Activated T-helper 17 cell treated with anti-CD3 and anti-CD28 coated beads, Interleukin-2, amount 50 U/mL, for 72 hours (primary cell): ENCODE results near the gene SLC38A1. TPM values are rescaled to one million over a fixed set of nuclear protein-coding genes. Genes with fewer than 3 reads are reported as not detected.
A peak's percentile ranks its signal among the peaks of the same experiment; 100 is the strongest.

Experiments used
- ATAC-seq: fragments of 150-1000 bp; cut with Tn5 transposase; replicated peaks from 2 replicates; pipeline ENCODE4 v1.10.0; 2021; ENCODE audit warnings: mild to moderate bottlenecking, moderate library complexity
- H3K27ac Mint-ChIP-seq: one replicate; pipeline ENCODE4 v1.8.0; 2022; ENCODE audit warnings: mixed read lengths
- H3K27me3 Mint-ChIP-seq: one replicate; pipeline ENCODE4 v1.8.0; 2022; ENCODE audit warnings: mixed read lengths
- H3K36me3 Mint-ChIP-seq: one replicate; pipeline ENCODE4 v1.8.0; 2022; ENCODE audit warnings: low read depth, mild to moderate bottlenecking, mixed read lengths
- H3K4me1 Mint-ChIP-seq: one replicate; pipeline ENCODE4 v1.8.0; 2022; ENCODE audit warnings: mixed read lengths
- H3K4me3 Mint-ChIP-seq: one replicate; pipeline ENCODE4 v1.8.0; 2022; ENCODE audit warnings: mild to moderate bottlenecking, mixed read lengths
- H3K9me3 Mint-ChIP-seq: one replicate; pipeline ENCODE4 v1.8.0; 2022; ENCODE audit warnings: mixed read lengths
- total RNA-seq, 2 donors: library from RNA; stranded (reverse); gene quantifications; one replicate each; pipeline ENCODE4 v1.2.3, GENCODE V29; 2022

The SLC38A1 gene
- total RNA-seq, 2 donors from 2014 or later = 161 to 192 TPM

DNA sequence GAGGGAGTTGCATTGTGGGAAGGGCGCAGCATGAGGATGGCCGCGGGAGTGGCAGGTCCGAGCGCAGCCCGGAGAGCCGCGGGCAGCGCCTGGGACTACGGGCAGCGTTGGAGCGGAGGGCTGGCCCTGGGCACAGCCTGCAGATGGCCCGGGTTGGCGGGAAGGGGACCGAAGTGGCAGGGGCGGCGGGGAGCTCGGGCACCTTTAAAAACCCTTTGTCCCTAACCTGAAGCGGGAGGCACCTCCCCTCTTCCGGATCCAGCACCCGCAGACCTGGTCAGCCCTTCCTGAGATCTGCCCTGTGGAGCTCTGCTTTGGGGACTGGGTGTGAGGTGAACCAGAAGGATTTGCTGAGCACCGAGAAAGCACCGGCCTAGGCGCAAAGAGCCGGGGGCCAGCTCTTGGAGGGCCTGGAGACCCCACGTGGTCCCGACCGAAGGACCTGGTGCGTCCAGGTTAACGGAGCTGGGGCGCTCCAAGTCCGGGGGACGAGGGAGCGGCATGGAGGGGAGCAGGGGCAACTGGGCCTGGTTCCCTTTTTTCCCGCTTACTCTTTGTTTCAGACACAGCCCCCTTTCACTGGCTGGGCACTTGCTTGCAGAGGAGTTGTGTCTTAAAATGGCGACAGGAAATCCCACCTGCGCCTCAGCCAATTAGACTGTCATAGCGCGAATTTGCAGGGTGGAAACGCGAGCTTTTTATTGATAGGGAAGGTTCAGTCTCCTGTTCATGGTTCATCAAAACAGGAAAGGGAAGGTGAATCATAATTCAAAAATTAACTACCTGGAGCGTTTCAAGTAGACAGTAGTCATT is 792 bp upstream of the SLC38A1 start:
- Mint-ChIP-seq H3K9me3 (no peaks in the 10 kb centered on the region), H3K4me3 (no peak overlapping the region), H3K36me3 (peaks cover 6% of the 10 kb centered on the region), H3K27ac (no peak overlapping the region), H3K27me3 (no peaks in the 10 kb centered on the region), H3K4me1 (peaks cover 18% of the 10 kb centered on the region)
- ATAC-seq = peak; percentile 55

DNA sequence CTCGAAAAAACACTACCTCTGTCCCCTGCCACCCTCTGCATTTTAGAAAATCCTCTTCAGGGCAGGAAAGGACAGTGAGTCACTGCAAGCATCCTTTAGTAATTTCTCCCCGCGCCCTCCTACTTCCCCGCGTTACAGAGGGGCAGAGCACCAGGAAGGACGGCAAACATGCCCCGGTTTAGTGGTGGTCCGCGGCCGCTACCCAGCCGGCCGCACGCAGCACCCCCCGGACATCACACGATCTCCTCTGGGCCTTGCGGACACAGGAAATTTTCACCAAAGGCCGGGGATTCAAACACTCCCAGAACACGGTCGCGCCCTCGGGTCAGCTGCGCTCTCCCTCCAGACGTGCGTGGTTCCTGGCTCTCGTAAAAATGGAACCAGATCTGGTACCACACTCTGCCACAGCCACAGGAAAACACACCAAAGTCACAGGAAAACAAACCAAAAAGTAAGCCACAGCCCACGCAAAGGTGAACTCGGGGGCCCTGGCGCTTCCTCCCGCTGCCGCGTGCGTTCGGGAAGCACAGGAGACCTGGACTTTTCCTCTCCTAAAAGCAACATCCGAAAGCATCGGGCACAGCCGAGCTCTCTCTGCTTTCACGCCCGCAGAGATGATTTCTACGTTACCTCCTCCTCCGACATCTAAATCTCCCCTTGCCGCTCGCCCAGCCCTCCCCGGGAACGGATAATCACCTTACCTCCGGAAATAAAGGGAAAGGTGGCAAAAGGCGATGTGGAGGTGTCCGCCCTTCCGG is 839 bp downstream of the SLC38A1 start:
- Mint-ChIP-seq H3K36me3 (peaks cover 6% of the 10 kb centered on the region), H3K9me3 (no peaks in the 10 kb centered on the region), H3K27ac (no peak overlapping the region), H3K4me1 (peaks cover 27% of the 10 kb centered on the region), H3K27me3 (no peaks in the 10 kb centered on the region), H3K4me3 (no peak overlapping the region)
- ATAC-seq = peak; percentile 23

DNA sequence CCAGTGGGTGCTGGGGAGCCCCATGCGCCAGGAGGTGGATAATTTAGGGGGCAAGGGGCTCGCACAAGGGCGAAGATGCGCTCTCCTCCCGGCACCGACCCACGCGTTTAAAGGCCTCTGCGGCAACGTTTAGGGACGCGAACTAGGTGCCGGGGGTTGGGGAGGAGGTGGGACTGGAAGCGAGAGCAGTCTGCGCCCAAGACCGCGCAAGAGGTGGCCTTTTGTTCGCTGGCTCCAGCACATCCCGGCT is 1.3 kb downstream of the SLC38A1 start:
- Mint-ChIP-seq H3K27me3 (no peaks in the 10 kb centered on the region), H3K36me3 (peaks cover 6% of the 10 kb centered on the region), H3K9me3 (no peaks in the 10 kb centered on the region), H3K4me3 (no peak overlapping the region), H3K27ac (no peak overlapping the region), H3K4me1 (peaks cover 30% of the 10 kb centered on the region)
- no peak for ATAC-seq

DNA sequence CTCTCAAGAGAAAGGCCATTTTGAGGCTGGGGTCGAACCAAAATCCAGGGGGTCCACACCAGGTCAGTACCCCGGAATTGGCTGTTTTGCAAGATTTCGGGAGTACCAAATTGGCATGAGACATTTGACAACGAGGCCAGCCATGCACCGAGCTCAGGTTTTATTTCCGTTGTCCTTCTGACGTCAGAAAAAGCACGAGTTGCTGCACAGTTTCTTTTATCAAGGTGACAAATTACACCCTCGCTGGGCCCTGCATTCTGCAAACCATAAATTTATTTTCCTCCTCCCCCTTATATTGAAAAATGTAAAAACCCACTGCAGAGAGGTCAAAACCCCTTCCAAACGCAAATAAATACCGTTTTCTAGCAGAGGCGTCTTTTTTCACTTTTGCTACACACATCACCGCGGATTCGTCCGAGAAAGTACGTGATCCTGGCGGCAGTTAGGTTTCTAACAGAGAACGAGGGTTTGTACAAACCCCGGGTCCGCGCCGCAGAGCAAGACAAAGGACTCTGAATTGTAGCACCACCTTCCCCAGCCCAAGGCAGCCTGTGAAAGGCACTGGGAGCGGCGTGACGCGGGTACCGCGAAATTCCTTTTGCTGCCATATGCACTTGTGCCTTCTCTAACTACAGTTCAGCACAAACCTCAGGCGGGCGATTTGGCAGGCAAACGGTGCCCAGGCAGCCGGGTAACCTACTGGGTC is 1.8 kb downstream of the SLC38A1 start:
- peaks cover 30% of the 10 kb centered on the region for H3K4me1 Mint-ChIP-seq
- H3K27me3 Mint-ChIP-seq = no peaks in the 10 kb centered on the region

DNA sequence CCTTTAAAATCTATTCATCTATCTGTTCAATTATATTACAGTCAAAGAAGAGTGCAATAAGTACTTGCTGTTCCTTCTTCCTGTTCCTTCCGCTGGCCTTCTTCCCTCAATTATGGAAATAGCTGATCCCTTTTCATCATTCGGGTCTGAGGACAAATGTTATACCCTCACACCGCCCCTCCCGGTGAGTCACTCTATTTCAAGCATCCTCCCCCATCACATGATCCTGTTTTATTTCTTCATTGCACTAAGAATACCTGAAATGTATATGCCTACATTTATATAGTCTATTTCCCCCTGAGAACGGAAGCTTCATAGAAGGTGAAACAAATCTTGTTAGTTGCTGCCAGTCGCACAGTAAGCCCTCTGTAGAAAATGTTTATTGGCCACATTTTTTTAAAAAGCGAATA is 2.5 kb downstream of the SLC38A1 start:
- Mint-ChIP-seq H3K4me3 (no peak overlapping the region), H3K9me3 (no peaks in the 10 kb centered on the region), H3K36me3 (peaks cover 6% of the 10 kb centered on the region), H3K4me1 (peaks cover 27% of the 10 kb centered on the region), H3K27ac (no peak overlapping the region), H3K27me3 (no peaks in the 10 kb centered on the region)
- ATAC-seq = no peak

More for the DNA sequence above, 1.8 kb downstream of the SLC38A1 start:
- no peaks in the 10 kb centered on the region for H3K9me3 Mint-ChIP-seq
- peaks cover 6% of the 10 kb centered on the region for H3K36me3 Mint-ChIP-seq
- ATAC-seq = peak; percentile 12
- H3K27ac Mint-ChIP-seq = no peak overlapping the region
- H3K4me3 Mint-ChIP-seq = no peak overlapping the region

DNA sequence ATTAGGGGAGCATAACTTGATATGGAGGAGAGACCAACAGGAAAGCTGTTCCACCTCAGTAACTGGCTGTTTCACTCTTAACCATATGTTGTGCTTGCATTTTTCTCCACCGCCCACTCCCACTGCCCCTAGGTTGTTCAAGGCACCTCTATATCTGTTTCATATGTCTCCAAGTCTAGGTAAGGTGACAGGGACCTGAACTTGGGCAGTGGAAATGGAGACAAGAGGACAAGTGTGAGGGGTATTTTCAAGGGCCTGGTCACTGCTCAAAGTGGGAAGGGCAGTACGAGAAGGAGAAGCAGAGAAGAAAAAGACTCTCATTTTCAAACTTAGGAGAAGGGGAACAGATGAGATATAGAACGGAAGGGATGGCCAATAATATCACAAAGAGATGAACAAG is 3.1 kb downstream of the SLC38A1 start:
- no peak for ATAC-seq
- H3K27me3 Mint-ChIP-seq = no peaks in the 10 kb centered on the region
- no peaks in the 10 kb centered on the region for H3K9me3 Mint-ChIP-seq
- no peak overlapping the region for H3K27ac Mint-ChIP-seq
- peaks cover 6% of the 10 kb centered on the region for H3K36me3 Mint-ChIP-seq
- no peak overlapping the region for H3K4me3 Mint-ChIP-seq
- H3K4me1 Mint-ChIP-seq = peaks cover 21% of the 10 kb centered on the region

DNA sequence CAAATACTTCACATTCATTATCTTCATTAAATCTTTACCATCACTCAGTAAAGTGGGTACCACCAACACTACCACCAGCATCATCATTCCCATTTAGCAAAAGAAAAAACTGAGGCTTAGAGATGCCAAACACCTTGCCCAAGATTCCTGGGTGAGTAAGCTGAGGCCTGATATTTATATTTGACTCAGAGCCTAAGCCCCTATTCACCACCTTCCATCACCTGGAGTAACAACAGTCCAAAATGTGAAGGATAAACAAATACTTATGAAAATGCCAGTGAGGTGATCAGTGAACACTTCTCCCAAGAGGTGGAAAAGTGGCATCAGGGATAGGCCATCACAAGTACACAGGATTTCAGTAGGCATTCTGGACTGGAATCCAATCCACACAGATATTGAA is 3.7 kb downstream of the SLC38A1 start:
- Mint-ChIP-seq H3K27ac (no peak overlapping the region), H3K9me3 (no peaks in the 10 kb centered on the region), H3K4me1 (peaks cover 18% of the 10 kb centered on the region), H3K27me3 (no peaks in the 10 kb centered on the region), H3K36me3 (peaks cover 6% of the 10 kb centered on the region), H3K4me3 (no peak overlapping the region)
- ATAC-seq = no peak

DNA sequence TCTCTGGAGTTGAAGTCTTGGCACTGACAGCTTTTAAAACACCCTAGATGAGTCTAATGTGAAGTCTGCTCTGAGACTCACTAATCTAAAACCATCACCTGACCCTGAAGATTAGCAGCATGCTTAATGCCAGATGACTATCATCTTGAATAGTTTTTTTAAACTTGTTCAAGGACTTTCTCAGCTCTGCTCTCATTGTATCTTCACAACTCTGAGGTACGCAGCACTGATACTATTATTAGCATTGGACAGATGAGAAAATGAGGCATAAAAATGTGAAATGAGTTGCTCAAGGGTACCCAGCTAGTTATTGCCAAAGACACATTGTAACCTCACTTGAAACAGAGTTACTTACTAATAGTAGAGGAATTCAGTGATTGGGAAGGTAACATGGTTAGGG is 4.8 kb downstream of the SLC38A1 start:
- no peak overlapping the region for H3K4me3 Mint-ChIP-seq
- H3K9me3 Mint-ChIP-seq = no peaks in the 10 kb centered on the region
- no peak for ATAC-seq
- H3K27ac Mint-ChIP-seq = no peak overlapping the region
- H3K4me1 Mint-ChIP-seq = peaks cover 16% of the 10 kb centered on the region
- H3K27me3 Mint-ChIP-seq = no peaks in the 10 kb centered on the region
- peaks cover 1% of the 10 kb centered on the region for H3K36me3 Mint-ChIP-seq

DNA sequence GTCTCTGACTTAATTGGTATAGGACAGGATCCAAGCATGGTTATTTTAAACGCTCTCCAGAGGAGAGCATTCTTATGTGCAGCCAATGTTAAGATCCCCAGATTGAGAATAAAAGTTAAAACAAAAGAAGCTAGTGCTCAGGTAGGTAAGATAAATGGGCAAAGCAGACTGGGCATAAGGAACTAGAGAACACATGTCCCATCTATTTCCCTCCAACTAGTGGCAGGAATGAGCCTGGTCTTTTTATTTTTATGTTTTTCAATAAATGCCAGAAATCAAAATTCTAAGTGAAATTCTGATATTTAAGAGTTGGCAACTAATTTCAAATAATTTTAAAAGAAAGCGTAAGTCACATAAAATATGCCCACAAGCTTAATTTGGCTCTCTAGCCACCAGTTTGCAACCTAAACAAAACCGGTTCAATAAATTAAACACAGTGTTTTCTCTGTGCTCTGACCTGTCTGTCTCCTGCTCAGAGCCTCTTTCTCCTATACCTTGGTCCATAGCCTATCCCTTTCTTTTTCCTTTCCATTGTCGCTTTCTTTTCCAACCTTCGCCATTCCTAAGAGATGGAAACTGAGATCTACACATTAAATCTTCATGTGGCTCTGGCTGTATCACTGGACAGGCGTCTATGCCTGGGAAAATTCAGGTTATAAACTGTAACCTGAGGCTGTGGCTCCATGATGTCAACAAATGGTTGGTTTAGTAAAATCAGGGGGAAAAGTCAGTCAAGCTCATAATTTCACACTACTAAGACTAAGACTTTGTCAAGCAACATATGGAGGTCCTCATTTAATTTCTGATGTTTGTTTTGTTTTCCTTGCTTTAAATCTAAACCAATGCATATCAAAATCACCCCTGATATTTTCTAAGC is 5.5 kb downstream of the SLC38A1 start:
- Mint-ChIP-seq H3K36me3 (peaks cover 7% of the 10 kb centered on the region), H3K27ac (no peak overlapping the region), H3K9me3 (no peaks in the 10 kb centered on the region), H3K27me3 (no peaks in the 10 kb centered on the region), H3K4me3 (no peak overlapping the region), H3K4me1 (peaks cover 16% of the 10 kb centered on the region)
- no peak for ATAC-seq

DNA sequence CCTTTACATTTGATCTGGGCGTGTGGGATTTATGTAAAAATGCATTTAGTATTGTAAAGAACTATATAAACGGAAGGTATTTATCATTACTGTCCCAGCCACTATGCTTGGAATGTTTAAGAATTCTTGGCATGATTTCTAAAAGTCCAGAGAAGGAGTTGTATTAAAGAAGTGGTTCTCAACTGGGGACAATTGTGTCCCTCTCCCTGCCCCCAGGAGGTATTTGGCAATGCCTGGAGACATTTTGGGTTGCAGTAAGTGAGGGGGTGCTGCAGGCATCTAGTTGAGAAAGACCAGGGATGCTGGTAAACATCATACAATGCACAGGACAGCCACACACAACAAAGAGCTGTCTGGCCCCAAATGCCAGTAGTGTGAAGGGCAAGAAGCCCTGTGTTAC is 7.2 kb downstream of the SLC38A1 start:
- no peaks in the 10 kb centered on the region for H3K27me3 Mint-ChIP-seq
- H3K36me3 Mint-ChIP-seq = peaks cover 25% of the 10 kb centered on the region
- no peak for ATAC-seq
- no peaks in the 10 kb centered on the region for H3K9me3 Mint-ChIP-seq
- H3K4me1 Mint-ChIP-seq = peaks cover 26% of the 10 kb centered on the region
- no peak overlapping the region for H3K4me3 Mint-ChIP-seq
- H3K27ac Mint-ChIP-seq = no peak overlapping the region

DNA sequence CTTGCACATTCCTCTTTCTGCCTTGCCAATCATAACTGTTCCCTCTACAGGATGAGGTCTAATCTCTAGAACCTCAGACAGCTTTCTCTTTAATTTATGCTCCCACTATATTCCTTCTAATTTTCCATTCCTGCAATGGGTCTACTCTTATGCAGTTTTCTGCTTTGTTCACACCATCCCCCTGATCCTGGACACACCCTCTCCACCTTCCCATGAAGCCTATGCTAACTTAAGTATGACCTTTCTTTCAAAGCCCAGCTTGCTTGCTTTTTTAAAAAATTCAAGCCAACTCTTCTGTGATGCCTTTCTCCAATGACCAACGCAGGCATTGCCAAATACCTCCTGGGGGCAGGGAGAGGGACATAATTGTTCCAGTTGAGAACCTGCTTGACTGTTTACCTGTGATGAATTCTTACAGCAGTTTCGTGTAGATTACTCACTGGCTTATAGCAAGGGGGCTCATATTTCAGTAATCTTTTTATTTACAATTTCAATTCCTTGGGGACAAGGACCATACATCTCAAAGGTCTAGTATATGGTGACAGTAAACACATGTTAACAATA is 7.8 kb downstream of the SLC38A1 start:
- H3K27me3 Mint-ChIP-seq = no peaks in the 10 kb centered on the region
- H3K36me3 Mint-ChIP-seq = peaks cover 31% of the 10 kb centered on the region
- H3K4me3 Mint-ChIP-seq = no peak overlapping the region
- H3K27ac Mint-ChIP-seq = no peak overlapping the region
- no peak for ATAC-seq
- no peaks in the 10 kb centered on the region for H3K9me3 Mint-ChIP-seq
- peaks cover 31% of the 10 kb centered on the region for H3K4me1 Mint-ChIP-seq

DNA sequence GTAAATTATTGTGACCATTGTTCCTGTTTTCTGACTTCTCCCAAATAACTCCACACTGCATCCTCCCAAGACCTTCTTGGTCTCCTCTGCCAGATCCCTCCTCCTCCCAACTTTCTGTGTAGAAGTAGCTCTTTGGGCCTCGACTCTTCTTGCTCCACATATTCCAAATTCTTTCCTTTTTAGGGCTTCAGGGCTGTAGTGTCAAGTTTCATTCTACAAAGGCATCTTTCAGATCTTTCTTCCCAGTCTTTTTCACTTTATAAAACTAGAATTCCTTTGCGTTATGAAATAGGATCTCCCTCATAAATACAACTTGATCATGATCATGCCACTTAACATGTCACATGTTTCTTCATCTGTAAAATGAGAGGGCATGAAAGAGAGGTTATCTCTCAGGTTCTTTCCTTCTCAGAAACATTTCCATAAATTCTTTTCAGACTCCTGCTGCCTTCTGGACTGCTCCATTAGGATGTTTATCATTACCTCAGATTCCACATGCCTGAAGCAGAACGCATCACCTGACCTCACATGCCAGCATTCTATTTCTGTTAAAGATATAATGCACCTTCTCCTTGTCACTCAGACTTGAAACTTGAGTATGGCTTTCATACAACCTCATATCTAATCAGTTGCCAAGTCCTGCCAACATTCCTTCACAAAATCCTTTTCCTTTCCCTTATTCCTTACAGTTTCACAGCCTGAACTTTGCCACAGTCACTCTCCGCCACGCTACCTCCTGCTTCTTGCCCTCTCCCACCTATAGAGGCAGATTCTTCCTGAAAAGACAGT is 8.5 kb downstream of the SLC38A1 start:
- no peak for ATAC-seq
- Mint-ChIP-seq H3K36me3 (peaks cover 38% of the 10 kb centered on the region), H3K4me3 (no peak overlapping the region), H3K4me1 (peaks cover 31% of the 10 kb centered on the region), H3K27ac (no peak overlapping the region), H3K9me3 (no peaks in the 10 kb centered on the region), H3K27me3 (no peaks in the 10 kb centered on the region)

DNA sequence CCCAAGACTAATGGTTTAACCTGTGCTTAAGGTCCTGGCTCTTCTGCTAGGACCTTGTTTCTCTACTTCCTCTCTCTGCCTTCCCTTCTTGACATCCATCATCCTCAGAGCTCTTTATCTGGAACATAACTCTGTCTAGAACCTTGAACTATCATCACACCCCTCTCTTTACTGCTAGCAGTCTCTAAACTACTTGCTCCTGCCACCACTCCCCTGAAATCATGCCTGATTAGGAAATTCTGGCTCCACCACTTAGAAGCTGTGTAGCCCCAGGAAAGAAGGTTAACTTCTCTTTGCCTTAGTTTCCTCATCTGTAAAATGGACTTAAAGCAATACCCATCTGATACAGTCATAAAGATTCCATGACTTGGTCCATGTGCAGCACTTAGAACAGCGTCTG is 9.1 kb downstream of the SLC38A1 start:
- H3K4me1 Mint-ChIP-seq = peaks cover 31% of the 10 kb centered on the region
- H3K27ac Mint-ChIP-seq = no peak overlapping the region
- no peaks in the 10 kb centered on the region for H3K9me3 Mint-ChIP-seq
- H3K27me3 Mint-ChIP-seq = no peaks in the 10 kb centered on the region
- ATAC-seq = no peak
- no peak overlapping the region for H3K4me3 Mint-ChIP-seq
- peaks cover 44% of the 10 kb centered on the region for H3K36me3 Mint-ChIP-seq
